GM18873 (cell line): ENCODE measurements around the gene SH3BP5L.
"Not testable (repeated sequence)": the region's sequence is repeated elsewhere in the genome, so short reads cannot be mapped to it uniquely, and the experiment has no call there.

Experiments used
- ATAC-seq: cut with Tn5 transposase; IDR thresholded peaks from one replicate; pipeline ENCODE4 v1.9.1; 2021; ENCODE audit warnings: mild to moderate bottlenecking, moderate library complexity, moderate number of reproducible peaks; ENCODE audit not compliant: unreplicated experiment, low FRiP score

The SH3BP5L gene

DNA sequence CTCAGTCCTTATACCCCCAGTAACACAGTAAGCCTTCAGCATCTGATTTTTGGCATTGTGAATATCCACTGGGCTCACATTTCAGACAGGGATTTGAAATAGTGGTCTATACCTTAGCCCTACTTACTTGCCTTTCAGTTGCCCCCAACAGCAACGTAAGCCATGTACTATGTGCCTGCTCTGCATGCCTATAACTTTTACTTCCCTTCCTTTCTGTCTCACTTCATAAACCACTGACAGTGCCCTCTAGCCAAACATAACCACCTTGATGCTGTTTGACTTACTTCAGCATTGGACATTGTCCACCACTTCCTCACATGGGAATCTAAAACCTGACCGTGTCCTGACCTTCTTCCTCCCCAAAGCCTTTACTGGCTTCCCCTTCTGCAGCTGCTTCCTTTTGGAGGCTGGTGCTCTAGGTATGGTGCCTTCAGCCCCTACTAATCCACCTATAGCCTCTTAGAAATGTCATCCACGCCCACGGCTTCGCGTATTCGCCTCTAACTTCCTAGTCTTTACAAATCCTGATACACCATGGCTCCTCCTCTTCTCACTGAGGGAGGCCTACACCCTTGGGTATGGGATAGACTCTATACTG is 8.7 kb upstream of the SH3BP5L start:
- ATAC-seq = no peak

DNA sequence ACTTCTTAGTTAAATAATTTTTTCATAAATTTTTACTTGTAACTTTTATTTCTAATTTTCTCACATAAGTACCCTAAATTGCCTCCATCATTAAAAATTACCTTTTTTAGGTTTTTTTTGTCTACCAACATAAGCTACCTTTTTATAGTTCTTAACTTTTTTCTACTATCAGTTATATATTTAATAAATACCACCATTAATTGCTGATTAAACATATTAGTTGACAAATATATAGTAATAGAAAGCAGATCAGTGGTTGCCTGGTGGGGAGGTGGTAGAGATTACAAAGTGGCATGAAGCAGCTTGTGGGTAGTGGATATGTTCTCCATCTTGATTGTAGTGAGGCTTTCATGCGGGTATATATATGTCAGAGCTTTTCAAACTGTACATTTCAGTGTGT is 6.1 kb upstream of the SH3BP5L start:
- ATAC-seq = no peak

DNA sequence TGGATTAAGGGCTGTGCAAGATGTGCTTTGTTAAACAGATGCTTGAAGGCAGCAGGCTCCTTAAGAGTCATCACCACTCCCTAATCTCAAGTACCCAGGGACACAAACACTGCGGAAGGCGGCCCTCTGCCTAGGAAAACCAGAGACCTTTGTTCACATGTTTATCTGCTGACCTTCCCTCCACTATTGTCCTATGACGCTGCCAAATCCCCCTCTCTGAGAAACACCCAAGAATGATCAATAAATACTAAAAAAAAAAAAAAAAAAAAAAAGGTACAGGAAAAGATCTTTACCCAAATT is 5.0 kb upstream of the SH3BP5L start:
- ATAC-seq = not testable (repeated sequence)

DNA sequence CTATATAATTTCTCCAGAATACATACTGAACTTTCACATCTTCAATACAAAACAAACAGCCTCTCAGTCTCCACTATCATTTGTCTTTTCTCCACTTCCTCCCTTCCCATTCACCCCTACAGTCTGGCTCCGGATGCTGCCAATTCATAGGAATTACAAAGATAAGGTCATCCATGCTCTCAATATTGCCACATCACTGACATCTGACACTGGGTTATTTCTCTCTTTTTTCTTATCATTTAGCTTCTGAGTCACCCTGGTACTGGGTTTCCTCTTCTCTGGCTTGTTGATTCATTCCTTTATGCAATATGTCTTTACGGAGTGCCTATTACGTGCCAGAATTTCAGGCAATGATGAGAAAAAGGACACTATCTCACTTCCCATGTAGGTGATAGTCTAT is 3.1 kb upstream of the SH3BP5L start:
- no peak for ATAC-seq

DNA sequence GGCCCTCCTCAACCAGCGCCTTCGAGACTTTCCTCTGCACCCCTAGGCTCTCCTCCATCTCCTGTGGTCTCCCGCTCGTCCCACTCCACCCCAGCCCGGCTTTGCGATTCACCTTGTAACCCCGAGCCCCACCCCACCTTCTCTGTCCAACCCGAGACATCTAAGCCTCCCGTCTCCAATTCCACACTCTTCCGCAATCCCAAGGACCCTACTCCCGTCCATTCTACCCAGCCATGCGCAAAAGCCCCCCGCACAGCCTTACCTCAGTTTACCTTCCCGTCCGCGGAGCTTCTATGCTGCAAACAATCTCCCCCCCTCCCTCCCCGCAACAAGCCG is 174 bp downstream of the SH3BP5L start:
- no peak for ATAC-seq

DNA sequence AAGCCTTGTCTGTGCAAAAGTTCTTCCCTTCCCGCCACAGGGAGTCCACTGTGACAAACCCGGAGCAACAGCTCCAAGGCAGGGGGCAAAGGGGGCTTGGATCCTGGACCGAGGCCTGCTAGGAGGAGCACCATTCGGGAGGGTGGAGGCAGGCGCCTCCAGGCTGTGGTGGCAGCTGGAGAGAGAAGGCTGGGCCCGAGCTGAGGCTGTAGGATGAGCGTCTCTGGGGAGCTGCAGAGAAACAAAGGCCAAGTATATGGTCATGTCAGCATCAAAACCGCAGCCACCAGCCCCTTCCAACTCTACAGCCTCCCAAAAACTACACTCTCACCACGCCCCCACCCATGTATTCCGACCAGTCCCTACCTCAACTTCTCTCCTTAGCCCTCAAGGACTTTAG is 579 bp downstream of the SH3BP5L start:
- ATAC-seq = no peak

DNA sequence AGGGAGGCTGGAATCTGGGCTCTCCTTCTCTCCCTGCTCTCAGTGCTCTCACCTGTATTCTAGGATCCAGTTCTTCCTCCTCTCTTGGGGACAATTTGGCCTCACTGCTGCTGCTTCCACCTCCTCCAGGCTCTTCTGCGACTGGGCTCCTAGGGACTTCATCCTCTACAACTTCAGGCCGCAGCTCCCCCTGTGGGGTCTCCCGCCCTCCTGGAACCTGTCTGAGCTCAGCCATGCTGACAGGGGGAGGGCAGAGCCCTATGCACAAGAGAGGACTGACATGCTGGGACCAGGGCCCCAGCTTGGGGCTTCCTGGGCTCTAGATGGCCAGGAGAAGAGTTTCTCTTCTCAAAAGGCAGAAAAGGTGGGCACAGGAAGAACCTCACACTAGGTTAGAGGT is 1.0 kb downstream of the SH3BP5L start:
- no peak for ATAC-seq

DNA sequence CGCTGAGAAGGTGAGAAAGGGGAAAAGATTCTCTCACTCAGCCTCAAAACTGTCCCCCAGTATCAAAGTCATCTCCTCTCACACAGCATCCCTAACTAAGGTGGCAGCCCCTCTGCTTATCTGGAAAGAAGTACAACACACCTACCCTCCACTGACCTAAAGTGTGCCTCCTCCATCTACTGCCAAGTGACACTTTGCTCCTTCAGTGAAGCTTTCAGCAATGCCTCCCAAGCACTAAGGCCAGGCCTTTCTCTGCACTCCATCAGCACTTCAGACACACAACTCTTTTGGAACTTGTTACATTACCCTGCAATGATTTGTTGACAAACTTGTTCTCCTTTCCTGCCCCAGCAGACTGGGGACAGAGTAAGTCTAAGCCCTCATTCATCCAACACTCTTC is 1.4 kb downstream of the SH3BP5L start:
- ATAC-seq = no peak

DNA sequence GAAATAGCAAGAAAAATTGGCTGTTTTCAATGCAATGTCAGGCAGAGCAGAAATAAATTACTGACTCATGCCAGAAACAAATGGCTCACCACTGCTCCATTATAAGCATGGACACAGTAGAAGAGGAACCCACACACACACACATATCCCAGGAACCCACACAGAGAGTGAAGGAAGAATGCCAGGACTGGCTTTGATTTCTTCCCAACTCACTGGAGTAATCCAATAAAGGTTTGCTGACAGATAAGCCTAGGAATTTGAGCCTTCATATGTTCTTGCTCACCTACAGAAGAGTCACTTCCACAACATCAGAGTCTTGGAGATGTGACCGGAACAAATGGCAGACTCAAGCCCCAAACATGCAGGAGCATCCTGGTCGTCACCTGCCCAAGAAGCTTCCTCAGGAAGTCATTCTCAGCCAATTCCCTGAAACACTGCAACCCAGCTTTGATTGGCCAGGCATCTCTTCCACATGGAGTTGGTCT is 2.2 kb downstream of the SH3BP5L start:
- no peak for ATAC-seq

DNA sequence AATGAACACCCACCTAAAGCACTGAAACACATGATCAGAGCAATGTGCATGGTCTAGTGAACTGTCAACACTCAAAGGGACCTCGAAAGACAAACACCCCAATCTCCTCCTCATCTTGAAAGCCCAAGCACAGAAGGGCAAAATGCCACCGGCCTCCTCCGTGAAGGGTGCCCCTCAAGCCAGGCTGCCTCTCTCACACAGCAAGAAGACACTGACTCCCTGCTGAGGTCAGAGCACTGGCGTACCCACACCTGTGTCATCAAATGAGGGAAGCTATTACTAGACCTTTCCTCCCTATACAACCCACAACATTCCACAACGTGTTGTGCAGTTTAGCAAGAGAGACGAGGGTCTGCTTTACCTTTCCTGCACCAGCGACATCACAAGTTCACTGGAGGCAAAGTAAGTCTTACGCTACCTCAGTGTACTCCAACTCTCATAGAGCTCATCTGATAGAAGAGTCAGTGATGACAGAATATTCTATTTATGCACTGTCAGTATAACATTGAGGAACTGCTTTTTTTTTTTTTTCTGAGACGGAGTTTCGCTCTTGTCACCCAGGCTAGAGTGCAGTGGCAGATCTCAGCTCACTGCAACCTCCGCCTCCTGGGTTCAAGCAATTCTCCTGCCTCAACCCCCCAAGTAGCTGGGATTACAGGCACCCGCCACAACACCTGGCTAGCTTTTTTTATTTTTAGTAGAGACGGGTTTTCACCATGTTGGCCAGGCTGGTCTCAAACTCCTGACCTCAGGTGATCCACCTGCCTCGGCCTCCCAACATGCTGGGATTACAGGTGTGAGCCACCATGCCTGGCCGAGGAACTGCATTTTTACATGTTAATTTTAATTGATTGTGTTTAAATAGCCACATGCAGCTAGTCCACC is 3.3 kb downstream of the SH3BP5L start:
- no peak for ATAC-seq

DNA sequence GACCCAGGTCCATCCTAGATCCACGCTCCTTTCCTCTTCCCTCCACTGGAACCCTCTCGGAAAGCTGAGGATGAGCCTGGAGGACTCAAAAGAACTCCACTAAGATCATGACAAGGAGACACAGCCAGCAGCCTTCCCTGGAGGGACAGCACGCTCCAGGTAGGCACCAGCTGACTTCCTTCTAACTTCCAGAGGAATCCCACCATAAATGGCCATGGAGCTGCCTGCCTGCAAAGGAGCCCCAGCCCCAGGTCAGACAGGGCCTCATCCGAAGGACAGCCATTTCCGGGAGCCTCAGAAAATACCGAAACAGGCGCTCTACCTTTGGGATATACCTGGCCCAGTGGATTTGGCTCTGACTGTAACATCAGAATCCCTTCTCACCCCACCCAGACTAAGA is 4.1 kb downstream of the SH3BP5L start:
- ATAC-seq = no peak

DNA sequence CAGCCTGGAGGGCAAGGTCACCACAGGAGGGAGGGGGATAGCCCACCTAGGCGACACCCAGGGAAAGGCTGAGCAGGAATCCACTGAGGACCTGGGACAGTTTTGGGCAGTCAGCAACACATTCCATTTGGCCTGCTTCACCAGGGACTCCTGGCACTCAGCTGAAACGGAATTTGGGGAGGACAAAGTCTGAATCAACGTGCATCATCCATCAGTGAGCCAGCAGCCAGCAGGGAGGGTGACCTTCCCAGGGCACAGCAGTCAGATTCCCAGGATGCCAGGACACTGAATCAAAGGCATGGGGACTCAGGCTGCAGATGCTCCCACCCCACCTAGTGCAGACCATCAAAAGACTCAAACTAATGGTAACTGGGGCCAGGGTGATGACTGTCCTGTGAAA is 4.6 kb downstream of the SH3BP5L start:
- ATAC-seq = no peak

DNA sequence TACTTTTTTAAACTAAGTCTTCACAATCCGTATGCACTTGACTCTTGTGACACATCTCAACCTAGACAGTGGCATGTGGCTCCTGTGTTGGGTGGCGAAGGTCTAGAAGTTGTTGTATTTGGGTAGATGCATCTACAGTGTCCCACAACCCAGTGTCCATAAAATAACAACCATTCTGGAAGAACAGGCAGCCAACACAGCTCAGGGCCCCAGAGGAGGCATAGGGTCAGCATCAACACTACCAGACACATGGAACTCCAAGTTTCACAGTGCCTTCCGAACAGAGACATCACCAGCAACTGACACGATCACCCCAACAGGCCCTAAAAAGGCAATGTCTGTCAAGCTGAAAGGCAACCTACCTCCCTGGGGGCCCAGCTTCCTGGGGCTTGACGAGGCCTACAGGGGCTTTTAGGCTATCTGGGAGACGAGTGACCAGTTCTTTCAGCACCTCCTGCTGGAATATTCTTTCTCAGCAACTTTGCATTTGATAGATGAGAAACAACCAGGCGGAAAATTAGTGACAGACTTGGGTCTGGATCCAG is 5.6 kb downstream of the SH3BP5L start:
- ATAC-seq = no peak

DNA sequence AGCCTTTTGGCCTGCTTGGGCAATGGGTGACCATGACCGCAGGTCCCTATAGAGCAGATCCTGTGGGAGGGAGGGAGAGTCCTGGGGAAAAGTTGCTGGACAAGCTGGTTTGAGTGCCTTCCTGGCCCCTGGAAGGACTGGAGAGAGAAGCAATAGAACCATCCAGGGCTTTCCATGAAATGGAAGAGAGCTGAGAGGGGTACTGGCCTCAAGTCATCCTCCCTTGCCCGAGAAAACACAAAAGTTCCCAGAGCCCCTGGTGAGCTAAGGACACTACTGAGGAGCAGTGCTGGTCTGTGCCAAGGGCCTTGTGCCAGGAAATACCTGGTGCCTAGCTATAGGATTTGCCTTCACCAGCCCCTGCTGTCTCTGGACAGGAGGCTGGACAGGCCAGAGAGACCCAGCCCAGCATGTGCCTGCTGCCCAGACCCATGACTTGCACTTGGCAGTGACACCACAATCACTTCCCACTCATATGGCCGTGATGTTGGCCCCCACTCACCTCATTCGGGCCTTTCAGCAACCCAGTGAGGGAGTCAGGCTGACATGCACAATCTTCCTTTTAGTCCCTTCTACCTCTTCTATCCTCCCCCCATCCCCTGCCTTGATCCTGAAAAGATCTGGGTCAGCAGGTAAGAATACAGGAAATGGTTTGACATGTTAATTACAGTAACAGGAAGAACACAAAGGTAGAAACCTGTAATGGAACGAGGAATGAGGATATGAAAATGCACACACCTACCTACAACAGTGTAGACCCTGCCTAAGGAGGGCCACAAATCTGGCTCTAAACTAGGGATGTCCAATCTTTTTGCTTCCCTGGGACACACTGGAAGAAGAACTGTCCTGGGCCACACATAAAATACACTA is 7.0 kb downstream of the SH3BP5L start:
- no peak for ATAC-seq

DNA sequence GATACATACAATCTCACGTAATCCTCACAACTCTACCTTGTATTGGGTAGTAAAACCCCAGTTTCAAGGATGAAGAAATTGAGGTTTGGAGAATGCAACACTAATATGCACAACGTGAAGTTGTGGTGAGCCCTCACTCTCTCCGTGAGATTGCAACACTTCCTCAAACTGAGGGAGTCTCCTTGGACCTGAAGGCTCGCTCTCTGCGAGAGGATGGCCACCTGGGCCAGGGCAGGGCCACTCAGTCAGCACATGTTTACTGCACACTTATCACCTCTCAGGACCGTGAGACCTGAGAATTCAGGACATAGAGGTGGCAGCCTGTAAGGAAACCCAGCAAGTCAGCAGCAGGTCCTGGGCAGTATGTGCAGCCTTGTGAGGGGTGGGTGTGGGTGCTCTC is 8.7 kb downstream of the SH3BP5L start:
- ATAC-seq = no peak

DNA sequence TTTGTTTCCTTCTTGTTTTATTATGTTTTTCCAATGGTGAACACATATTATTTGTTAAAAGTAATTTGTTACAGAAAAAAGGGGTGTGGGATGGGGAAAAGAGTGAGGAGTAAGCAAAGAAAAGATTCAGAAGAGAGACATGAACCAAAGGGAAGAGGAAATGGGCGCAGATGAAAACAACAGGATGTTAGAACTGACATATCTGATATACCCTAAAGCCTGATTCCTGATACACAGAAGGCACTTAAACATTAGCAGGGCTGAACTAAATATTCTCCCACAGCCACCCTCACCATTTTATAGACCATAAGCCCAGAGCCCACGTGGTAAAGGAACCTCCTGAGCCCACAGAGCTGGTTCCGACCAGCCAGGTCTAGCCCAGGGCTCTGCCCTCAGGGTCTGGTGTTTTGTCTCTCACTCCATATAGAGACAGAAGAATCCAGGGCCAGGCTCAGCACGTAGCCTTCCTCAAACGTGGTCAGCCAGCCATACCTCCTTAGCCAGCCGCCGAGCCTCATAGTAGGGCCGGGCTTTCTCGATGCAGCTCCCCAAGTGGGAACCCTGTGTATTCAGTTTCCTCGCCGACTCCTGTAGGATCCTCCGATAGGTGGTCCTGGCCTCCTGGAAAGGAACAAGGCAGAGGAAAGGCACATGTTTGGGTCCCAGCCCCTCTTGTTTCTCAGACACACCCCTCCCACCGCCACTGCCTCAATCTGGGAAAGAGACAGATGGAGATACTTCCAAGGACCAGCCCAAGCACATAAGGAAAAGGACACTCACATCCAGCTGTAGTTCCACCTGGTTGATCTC is 9.5 kb downstream of the SH3BP5L start:
- no peak for ATAC-seq

DNA sequence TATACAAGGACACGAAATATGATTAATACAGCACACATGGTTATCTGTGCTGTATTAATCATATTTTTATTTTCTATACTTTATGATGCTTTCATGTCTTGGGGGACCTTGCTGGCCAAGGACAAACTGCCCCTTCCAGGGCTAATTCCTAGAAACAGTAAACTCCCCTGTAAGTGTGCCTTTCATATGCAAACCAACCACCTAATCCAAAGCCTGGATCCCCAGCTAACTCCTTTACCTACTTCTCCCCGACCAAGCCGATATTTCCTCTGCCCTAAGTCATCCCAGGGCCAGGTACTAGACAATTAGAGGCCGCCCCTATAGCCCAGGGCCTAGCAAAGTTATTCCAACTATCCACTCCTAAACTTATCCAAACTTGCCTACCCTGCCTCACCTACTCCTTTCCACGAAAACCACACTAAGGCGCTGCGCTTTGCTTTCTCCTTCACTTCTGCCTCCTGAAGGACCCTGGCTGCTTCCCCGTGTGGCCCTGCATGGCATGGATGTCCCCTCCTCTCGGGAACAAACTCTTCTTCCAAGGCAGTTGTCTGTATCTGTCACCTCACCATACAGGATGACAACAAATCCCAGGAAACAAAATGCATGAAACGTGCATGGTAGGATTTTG is 10.2 kb downstream of the SH3BP5L start:
- no peak for ATAC-seq

DNA sequence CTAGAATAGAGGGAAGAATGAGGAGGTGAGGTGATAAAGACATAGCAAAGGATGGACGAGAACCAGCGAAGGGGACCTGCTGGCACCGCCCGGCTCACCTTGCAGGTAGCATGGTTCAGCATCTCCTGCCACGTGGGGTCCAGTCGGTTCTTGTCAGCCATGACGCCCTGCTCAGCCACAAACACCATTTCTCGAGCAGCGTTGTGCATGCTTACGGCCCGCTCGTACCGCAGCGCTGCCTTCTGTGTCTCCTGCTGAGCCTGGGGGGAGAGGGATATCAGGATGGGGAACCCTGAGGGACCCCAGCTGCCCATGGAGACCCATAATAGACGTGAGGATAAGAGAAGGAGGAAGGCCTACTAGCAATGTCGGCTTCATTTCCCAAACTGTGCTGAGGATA is 11.4 kb downstream of the SH3BP5L start:
- ATAC-seq = no peak

DNA sequence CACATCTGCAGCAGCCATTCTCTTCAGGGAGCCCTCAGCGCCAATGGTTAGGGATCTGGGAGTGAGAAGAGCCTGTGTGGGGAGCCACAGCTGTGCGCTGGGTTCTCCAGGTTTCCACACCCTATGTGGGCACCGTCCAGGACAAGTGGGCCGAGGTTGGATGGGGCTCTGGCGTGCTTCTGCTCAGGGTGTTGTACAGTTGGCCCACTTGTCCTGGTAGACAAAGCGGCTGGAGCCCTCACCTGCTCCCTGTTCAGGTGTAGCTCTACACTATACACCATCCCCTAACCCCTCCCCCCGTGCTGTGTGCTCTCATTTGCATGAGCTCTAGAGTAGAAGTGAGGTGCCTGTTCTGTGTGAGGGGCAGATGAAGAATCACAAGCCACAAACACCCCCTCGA is 12.2 kb downstream of the SH3BP5L start:
- ATAC-seq = no peak
